GM08714 (cell line): ENCODE measurements around the gene CTIF.

ENCODE experiments used
- H3K4me3 ChIP-seq: fragments of 200-500 bp; sonication (Bioruptor generic); 2 replicates; pipeline ENCODE4 v1.5.1; 2014; ENCODE audit warnings: mild to moderate bottlenecking, low read length, inconsistent platforms
- ZNF274 ChIP-seq: IDR thresholded peaks from 2 replicates; pipeline ENCODE4 v1.6.1; 2012; ENCODE audit warnings: mild to moderate bottlenecking, low read depth, low read length

CTIF gene

GRCh38 chr18:48796491-48797205 lies 257.8 kb downstream of the CTIF start:
- no peak overlapping the region for H3K4me3 ChIP-seq
- TF ChIP-seq ZNF274: no peak

GRCh38 chr18:48797841-48798255 lies 259.0 kb downstream of the CTIF start:
- TF ChIP-seq ZNF274: no peak

GRCh38 chr18:48798334-48799245 lies 259.8 kb downstream of the CTIF start:
- TF ChIP-seq ZNF274: no peak
- H3K4me3 ChIP-seq: no peak overlapping the region

More at GRCh38 chr18:48797841-48798255, 259.0 kb downstream of the CTIF start:
- H3K4me3 ChIP-seq: no peak overlapping the region

- no peak for TF ChIP-seq ZNF274
These were observed 261.0 kb downstream of the CTIF start for GRCh38 chr18:48799724-48800315.

GRCh38 chr18:48800466-48800865 lies 261.6 kb downstream of the CTIF start:
- TF ChIP-seq ZNF274: no peak
- no peak overlapping the region for H3K4me3 ChIP-seq

More at GRCh38 chr18:48799724-48800315, 261.0 kb downstream of the CTIF start:
- H3K4me3 ChIP-seq: no peak overlapping the region

GRCh38 chr18:48800876-48801727 lies 262.3 kb downstream of the CTIF start:
- TF ChIP-seq ZNF274: no peak

GRCh38 chr18:48801728-48802542 lies 263.1 kb downstream of the CTIF start:
- no peak for TF ChIP-seq ZNF274
- H3K4me3 ChIP-seq: peak overlapping the region; percentile 18; the same call in 1 of the 2 replicates

More at GRCh38 chr18:48800876-48801727, 262.3 kb downstream of the CTIF start:
- peak overlapping the region; percentile 18; the same call in 1 of the 2 replicates for H3K4me3 ChIP-seq

DNA sequence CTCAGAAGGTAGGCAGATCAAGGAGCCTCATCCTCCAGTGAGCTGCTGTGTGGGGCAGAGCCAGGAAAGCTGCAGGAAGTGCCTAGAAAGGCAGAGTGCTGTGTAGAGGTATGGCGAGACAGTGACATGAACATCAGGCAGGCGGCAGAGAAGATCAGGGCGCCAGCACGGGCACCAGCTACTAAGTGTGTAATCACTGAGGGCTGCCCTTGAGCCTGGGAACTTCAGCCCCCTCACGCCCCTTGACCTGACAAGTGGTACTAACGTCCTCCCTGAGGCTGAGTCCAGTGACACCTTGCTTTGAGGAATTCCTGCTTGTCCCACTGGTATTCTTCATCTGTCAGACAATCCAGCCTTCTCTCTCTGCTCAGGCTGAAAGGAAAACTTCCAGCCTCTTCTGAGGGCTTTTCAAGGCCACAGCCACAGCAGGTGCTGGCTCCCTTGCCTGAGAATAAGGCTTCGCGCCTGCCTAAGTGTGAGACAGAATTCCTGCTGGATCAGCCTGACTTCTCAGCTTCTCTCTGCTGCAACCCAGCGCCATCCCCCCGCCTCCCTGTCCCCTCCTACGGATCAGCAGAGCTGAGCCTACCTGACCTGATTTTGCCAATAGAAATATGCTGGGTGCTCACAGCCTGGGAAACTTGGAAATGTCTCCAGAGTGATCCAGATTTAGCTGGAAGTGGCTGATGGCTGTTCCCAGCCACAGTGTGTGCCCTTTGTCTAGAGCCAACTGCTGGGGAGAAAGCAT lies 263.9 kb downstream of the CTIF start:
- no peak overlapping the region for H3K4me3 ChIP-seq
- TF ChIP-seq ZNF274: no peak

GRCh38 chr18:48803518-48803917 lies 264.7 kb downstream of the CTIF start:
- no peak overlapping the region for H3K4me3 ChIP-seq
- TF ChIP-seq ZNF274: no peak

DNA sequence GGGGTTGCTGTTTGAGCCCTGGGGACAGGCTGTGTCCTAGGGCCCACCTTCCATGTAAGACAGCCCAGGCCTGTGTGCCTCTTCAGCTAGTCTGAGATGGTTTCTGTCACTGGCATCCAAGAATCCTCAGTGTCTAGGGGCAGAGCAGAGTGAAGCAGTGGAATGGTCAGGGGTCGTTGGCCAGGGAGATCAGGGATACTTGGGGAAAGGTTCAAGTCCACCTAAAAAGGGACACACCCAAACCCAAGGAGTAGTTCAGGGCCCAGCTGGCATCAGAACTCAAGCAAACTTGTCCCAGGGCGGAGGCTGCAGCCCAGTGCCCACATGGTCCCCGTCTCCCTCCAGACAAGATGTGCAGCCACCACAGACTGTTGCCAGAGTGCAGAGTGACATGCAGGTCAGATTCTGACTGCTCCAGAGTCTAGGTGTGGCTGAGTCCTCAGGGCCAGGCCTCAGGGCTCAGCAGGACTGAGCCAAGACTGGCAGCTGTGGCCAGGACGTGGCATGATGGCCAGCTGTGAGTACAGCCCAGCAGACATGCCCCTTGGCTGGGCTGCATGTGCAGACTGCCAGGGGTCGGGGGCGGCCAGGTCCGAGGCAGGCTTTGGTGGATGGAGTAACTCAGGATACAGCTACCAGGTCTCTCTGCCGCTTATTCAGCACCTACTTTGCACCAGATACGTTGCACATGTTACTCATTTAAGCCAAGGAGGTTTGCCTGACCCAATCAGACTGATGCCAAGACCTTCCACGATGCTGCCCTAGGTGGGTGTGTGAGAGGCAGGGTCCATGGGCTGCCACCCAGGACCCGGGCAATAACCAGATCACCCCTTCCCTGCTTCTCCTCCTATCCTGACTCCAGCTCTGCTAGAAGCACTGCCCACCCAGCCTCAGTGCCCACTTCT lies 265.4 kb downstream of the CTIF start:
- no peak overlapping the region for H3K4me3 ChIP-seq
- TF ChIP-seq ZNF274: no peak
